Measurements from ENCODE around the gene TCF25.

Gene TCF25

GRCh38 chr16:89949756-89950155 is 76.4 kb downstream of the TCF25 start:
- no peak for DNase-seq

GRCh38 chr16:89951509-89951908 is 78.1 kb downstream of the TCF25 start:
- DNase-seq = no peak

DNA sequence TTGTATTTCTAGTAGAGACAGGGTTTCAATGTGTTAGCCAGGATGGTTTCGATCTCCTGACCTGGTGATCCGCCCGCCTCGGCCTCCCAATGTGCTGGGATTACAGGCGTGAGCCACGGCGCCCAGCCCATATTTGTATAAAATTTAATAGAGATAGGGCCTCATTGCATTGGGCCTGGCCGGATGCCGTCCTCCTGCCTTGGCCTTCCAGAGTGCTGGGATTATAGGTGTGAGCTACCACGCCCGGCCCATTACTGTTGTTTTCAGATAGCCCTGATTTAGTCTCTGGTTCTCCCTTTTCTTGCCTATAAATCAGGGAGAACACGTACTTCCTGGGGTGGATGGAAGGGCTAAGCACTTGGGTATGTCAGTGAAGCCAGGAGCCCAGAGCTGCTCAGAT is 78.7 kb downstream of the TCF25 start:
- no peak for DNase-seq

GRCh38 chr16:89952551-89952950 is 79.2 kb downstream of the TCF25 start:
- no peak for DNase-seq

DNA sequence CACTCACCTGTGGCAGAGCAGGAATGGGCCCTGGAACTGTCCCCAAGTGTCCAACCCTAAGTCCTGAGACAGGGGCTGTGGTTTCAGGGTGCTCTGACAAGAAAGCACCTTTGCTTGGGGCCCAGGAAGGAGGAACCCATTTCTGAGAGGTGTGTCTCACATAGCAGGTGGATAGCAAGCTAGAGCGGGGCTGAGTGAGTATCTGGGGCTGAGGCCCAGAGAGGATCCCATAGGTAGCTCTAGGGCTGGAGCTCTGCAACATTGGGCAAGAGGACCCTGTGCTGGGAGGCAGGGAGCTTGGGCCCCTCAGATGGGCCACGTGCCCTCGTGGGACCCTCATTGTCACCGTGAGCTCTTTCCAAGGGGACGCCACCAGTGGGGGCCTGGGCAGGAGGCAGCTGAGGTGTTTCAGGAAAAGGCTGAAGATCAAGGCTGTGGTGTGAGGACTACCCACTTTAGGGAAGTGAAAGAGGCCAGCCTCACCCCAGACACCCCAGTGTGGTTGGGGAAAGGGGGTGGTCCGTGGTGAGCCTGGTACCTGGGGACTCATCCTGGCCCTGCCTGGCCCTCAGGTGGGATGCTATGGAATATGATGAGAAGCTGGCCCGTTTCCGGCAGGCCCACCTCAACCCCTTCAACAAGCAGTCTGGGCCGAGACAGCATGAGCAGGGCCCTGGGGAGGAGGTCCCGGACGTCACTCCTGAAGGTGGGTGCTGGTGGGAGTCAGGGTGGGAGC is 80.4 kb downstream of the TCF25 start:
- DNase-seq = no peak

- no peak for DNase-seq
These were observed 81.1 kb downstream of the TCF25 start for GRCh38 chr16:89954462-89954861.

DNA sequence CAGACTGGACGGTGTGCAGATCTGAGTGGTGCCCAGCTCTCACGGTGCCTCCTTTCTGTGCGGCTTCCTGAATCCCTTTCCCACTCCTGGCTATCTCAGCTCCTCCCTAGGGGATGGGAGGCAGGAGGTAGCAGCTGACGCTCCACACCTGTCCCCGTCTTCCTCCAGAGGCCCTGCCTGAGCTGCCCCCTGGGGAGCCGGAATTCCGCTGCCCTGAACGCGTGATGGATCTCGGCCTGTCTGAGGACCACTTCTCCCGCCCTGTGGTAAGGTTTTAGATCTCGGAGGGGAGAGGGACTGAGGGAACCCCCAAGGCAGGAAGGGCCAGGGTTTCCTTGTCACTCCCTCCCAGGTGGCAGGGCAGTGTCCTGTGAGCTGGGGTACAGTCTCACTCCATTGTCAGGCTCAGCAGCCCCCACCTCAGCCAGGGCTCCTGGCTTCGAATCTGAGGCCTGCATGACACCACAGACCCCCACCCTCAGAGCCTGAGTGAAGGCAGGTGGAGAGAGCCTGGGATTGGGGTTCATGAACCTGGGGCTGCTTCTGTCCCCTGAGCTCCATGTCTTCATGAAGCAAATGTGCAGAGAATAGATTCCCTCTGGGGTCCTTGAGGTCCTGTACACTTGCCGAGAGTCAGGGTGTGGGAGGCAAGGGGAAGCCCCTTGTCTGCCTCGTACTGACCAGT is 81.8 kb downstream of the TCF25 start:
- no peak for DNase-seq

GRCh38 chr16:89956505-89957215 is 83.3 kb downstream of the TCF25 start:
- no peak for DNase-seq

- no peak for DNase-seq
These were observed 83.9 kb downstream of the TCF25 start for GRCh38 chr16:89957216-89957785.

GRCh38 chr16:89958068-89958467 is 84.7 kb downstream of the TCF25 start:
- no peak for DNase-seq

DNA sequence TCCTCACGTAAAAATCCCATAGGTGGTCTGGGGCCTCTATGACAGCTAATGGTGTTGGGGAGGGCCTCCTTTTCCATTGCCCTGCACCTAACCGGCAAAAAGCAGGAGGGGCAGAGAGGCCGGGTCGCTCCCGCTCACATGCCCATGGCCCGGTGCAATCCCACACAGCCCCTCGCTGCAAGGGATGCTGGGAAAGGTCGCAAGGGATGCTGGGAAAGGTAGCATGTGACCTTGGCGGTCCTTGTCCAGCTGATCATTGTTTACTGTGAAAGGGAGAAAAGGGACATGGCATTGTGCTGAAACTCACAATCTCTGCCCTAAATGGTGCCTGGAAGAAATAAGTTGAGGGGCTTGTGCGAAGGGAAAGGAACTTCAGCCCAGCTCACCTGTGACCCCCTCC is 85.2 kb downstream of the TCF25 start:
- DNase-seq = no peak

DNA sequence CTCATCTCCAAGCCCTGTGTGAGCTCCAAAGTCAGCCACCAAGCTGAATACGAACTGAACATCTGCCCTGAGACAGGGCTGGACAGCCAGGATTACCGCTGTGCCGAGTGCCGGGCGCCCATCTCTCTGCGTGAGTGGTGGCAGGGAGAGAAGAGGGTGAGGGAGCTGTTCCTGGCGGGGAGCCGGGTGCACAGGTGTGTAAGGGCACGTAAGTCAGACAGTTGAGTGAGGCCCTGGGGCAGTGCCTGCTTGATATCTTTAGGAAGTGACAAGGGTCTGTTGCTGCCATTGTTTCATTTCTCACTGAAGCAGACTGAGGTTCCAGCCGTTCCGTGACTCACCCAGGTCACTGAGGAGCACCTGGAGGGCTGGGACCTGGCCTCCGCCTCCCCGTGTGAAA is 87.6 kb downstream of the TCF25 start:
- no peak for DNase-seq
